DND-41 (cell line): Measurements from ENCODE around the gene PSMC3IP.

Experiments used
- ATAC-seq: fragments of 200-7000 bp; cut with Tn5 transposase; 3 replicates; pipeline ENCODE4 v1.9.1; 2021; ENCODE audit warnings: low read depth; ENCODE audit not compliant: insufficient read depth
- DNase-seq: peaks from one replicate; pipeline ENCODE4 v3.0.0-alpha.2; 2020
- H2AFZ ChIP-seq: 2 replicates; pipeline ENCODE4 v1.6.0; 2012; ENCODE audit warnings: low read depth, low read length
- H3K27ac ChIP-seq: 2 replicates; pipeline ENCODE4 v1.5.1; 2012; ENCODE audit warnings: low read length, inconsistent platforms
- H3K27me3 ChIP-seq: fragments of 200-600 bp; sonication (generic); 2 replicates; pipeline ENCODE4 v1.6.0; 2012; ENCODE audit warnings: low read length, mild to moderate bottlenecking, inconsistent platforms; ENCODE audit not compliant: insufficient read depth, poor library complexity
- H3K36me3 ChIP-seq: 2 replicates; pipeline ENCODE4 v1.5.1; 2012; ENCODE audit warnings: low read length, inconsistent platforms; ENCODE audit not compliant: insufficient read depth
- H3K4me1 ChIP-seq: 2 replicates; pipeline ENCODE4 v1.5.1; 2012; ENCODE audit warnings: mild to moderate bottlenecking, low read length; ENCODE audit not compliant: insufficient read depth
- H3K4me2 ChIP-seq: 2 replicates; pipeline ENCODE4 v1.6.0; 2012; ENCODE audit warnings: mild to moderate bottlenecking, moderate library complexity, low read length, inconsistent platforms; ENCODE audit not compliant: insufficient read depth
- H3K4me3 ChIP-seq, 2 experiments: fragments of 200-600 bp in 1 of 2; shearing (Covaris generic) in 1 of 2; 2 replicates each; pipeline ENCODE4 v1.5.1; 2012 to 2016; ENCODE audit warnings: inconsistent platforms in 2 of 2, low read length in 2 of 2, mild to moderate bottlenecking in 2 of 2, low read depth in 1 of 2, moderate library complexity in 1 of 2
- H3K79me2 ChIP-seq: 2 replicates; pipeline ENCODE4 v1.6.0; 2012; ENCODE audit warnings: low read length, inconsistent platforms; ENCODE audit not compliant: insufficient read depth
- H3K9ac ChIP-seq: 2 replicates; pipeline ENCODE4 v1.6.0; 2012; ENCODE audit warnings: low read depth, mild to moderate bottlenecking, inconsistent platforms, low read length, moderate library complexity
- H3K9me3 ChIP-seq: 2 replicates; pipeline ENCODE4 v1.5.1; 2012; ENCODE audit warnings: low read length, moderate library complexity, mild to moderate bottlenecking, inconsistent platforms; ENCODE audit not compliant: insufficient read depth, severe bottlenecking
- H4K20me1 ChIP-seq: 2 replicates; pipeline ENCODE4 v1.6.0; 2012; ENCODE audit warnings: low read length; ENCODE audit not compliant: insufficient read depth
- EZH2 ChIP-seq: IDR thresholded peaks from 3 replicates; pipeline ENCODE4 v1.6.1; 2012; ENCODE audit warnings: borderline replicate concordance, low read depth, mild to moderate bottlenecking, moderate library complexity, low read length, inconsistent platforms; ENCODE audit not compliant: severe bottlenecking
- TF ChIP-seq, protein P1 (sequence below): IDR thresholded peaks from 2 replicates; pipeline ENCODE4 v1.5.1; 2012; ENCODE audit warnings: borderline replicate concordance, low read length, moderate library complexity, mild to moderate bottlenecking; ENCODE audit not compliant: poor library complexity, severe bottlenecking; ENCODE audit errors: extremely low read depth

Gene PSMC3IP

DNA sequence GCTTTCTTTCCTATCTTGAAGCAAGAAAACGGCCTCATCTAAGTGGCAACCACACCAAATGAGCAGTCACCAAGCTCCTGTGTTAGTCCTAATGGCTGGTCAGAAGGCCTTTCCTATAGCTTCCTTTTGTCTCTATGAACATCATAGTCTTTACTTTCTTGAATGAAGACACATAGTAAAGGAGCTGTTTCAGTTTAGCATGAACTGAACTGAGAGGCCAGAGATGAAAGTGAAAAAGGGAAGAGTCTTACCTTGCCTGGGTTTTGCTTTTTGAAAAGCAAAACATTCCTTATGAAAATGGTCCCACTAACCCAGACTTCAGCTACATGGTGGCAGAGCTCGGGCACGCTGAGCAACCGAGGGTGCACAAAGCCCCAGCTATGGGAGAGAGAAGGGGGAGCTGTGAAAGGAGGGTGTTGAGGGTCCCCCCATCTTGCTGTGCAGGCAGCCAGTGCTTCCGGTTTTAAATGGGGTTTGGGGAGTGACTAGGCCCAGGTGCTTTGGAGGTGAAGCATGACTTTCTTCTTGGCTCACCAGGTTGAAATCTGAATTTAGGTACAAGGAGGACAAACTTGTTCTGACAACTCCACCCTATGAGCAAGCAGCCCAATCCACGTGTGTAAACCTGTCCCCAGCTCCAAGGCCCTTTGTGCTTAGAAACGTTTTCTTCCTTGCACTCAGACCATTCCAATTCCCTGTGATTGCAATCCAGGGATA is 9.1 kb upstream of the PSMC3IP start:
- H3K4me1 ChIP-seq = no peaks in the 10 kb centered on the region
- no peak overlapping the region for H3K9ac ChIP-seq
- no peaks in the 10 kb centered on the region for H4K20me1 ChIP-seq
- H2AFZ ChIP-seq = no peak overlapping the region
- H3K79me2 ChIP-seq = 0 out of 2 replicates have a peak, but pooled peaks cover under 1% of the 10 kb centered on the region
- no peak overlapping the region for H3K4me2 ChIP-seq
- H3K9me3 ChIP-seq = no peaks in the 10 kb centered on the region
- no peaks in the 10 kb centered on the region for H3K27me3 ChIP-seq
- DNase-seq (no peak), ATAC-seq (no peak)
- no peak overlapping the region for H3K27ac ChIP-seq
- H3K4me3 ChIP-seq = no peak overlapping the region
- H3K36me3 ChIP-seq = peaks cover 99% of the 10 kb centered on the region
- no peak for TF ChIP-seq EZH2
- TF ChIP-seq, protein P1, sequence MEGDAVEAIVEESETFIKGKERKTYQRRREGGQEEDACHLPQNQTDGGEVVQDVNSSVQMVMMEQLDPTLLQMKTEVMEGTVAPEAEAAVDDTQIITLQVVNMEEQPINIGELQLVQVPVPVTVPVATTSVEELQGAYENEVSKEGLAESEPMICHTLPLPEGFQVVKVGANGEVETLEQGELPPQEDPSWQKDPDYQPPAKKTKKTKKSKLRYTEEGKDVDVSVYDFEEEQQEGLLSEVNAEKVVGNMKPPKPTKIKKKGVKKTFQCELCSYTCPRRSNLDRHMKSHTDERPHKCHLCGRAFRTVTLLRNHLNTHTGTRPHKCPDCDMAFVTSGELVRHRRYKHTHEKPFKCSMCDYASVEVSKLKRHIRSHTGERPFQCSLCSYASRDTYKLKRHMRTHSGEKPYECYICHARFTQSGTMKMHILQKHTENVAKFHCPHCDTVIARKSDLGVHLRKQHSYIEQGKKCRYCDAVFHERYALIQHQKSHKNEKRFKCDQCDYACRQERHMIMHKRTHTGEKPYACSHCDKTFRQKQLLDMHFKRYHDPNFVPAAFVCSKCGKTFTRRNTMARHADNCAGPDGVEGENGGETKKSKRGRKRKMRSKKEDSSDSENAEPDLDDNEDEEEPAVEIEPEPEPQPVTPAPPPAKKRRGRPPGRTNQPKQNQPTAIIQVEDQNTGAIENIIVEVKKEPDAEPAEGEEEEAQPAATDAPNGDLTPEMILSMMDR = no peak

DNA sequence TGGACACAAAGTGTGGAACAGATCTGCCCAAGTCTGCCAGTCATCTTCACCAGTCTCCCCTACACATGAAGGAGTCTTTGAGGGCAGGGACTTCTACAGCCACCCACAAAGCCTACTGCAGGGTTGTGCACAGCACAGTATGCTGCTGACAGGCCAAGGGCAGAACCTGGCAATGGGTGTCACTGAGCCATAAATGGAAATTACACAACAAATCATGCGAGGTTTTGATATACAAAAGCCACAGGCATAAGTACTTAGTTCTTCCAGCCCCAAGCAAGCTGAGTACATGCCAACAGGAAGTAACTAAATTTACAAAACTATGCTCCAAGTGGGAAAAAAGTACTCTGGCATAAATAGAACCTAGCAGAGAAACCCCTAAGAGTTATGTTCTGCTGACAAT is 7.8 kb upstream of the PSMC3IP start:
- H3K27ac ChIP-seq = no peak overlapping the region

DNA sequence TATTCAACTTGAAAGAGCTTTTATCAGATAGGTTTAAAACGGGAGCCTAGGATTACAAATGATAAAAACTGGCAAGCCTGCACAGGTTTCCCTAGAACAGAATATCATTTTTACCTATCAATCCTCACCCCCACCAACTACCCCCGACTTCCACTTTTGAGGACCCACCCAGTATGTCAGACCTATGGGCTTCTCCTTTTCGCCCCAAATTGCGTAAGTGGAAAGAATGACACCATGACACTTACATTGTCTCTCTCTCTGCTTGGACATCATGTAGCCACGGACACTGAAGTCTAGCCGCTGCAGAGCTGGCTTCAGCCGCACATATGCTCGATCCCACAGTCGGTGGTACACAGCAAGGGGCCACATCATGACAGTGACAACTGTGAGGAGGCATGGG is 7.4 kb upstream of the PSMC3IP start:
- H3K27me3 ChIP-seq = no peaks in the 10 kb centered on the region
- H3K79me2 ChIP-seq = no peaks in the 10 kb centered on the region
- no peak overlapping the region for H3K4me3 ChIP-seq
- no peak overlapping the region for H2AFZ ChIP-seq
- no peaks in the 10 kb centered on the region for H3K9me3 ChIP-seq
- no peaks in the 10 kb centered on the region for H4K20me1 ChIP-seq
- H3K27ac ChIP-seq = no peak overlapping the region
- H3K9ac ChIP-seq = no peak overlapping the region
- H3K4me2 ChIP-seq = no peak overlapping the region
- peaks cover 96% of the 10 kb centered on the region for H3K36me3 ChIP-seq
- TF ChIP-seq, protein P1 = no peak
- no peak for TF ChIP-seq EZH2
- ATAC-seq (no peak), DNase-seq (no peak)
- peaks cover under 1% of the 10 kb centered on the region; the same call in 1 of the 2 replicates for H3K4me1 ChIP-seq

More for the DNA sequence above, 7.8 kb upstream of the PSMC3IP start:
- no peak overlapping the region for H3K9ac ChIP-seq
- H3K4me3 ChIP-seq = no peak overlapping the region
- no peaks in the 10 kb centered on the region for H3K79me2 ChIP-seq
- H3K36me3 ChIP-seq = peaks cover 96% of the 10 kb centered on the region
- no peaks in the 10 kb centered on the region for H3K4me1 ChIP-seq
- no peak for ATAC-seq
- no peak for TF ChIP-seq EZH2
- TF ChIP-seq, protein P1 = no peak
- no peak overlapping the region for H2AFZ ChIP-seq
- no peaks in the 10 kb centered on the region for H3K9me3 ChIP-seq
- no peak overlapping the region for H3K4me2 ChIP-seq
- no peak for DNase-seq
- no peaks in the 10 kb centered on the region for H3K27me3 ChIP-seq
- H4K20me1 ChIP-seq = no peaks in the 10 kb centered on the region
